HepG2 (cell line): ENCODE results near the gene RGMA. TPM values are rescaled to one million over a fixed set of nuclear protein-coding genes. Genes with fewer than 3 reads are reported as not detected.

ENCODE experiments used
- ATAC-seq: fragments of 200-7000 bp; cut with Tn5 transposase; 3 replicates; pipeline ENCODE4 v1.9.1; 2020; ENCODE audit warnings: mild to moderate bottlenecking, moderate library complexity
- BruUV-seq: library from RNA; stranded (reverse); fragments of 400-500 nt; replicated peaks from 2 replicates; lab custom pipeline; 2021; lab: Mats Ljungman, UMichigan
- CTCF ChIA-PET: fragments of 300-600 bp; formaldehyde crosslinking; extraction: SDS; loops from one replicate; lab custom pipeline; 2021; ENCODE audit warnings: low total read pairs, inconsistent platforms, low intra/inter-chr PET ratio; lab: Yijun Ruan, JAX
- POLR2A ChIA-PET: fragments of 350-600 bp; sonication (Branson Sonifier 250); formaldehyde crosslinking; loops from one replicate; lab custom pipeline; 2020; ENCODE audit warnings: antibody characterized with exemption, inconsistent platforms; lab: Yijun Ruan, JAX
- DNase-seq: peaks from one replicate; pipeline ENCODE4 v3.0.0-alpha.2; 2015; ENCODE audit warnings: low spot score
- FAIRE-seq: peaks from 3 replicates; lab custom pipeline; 2011; peaks lifted over from hg19 to GRCh38; lab: Jason Lieb, UNC
- H2AFZ ChIP-seq: one replicate; pipeline ENCODE4 v1.6.1; 2011; ENCODE audit warnings: low read length, inconsistent platforms
- H3K27ac ChIP-seq: fragments of 300-600 bp; 3 replicates; pipeline ENCODE4 v1.8.0; 2011; ENCODE audit warnings: mixed run types, mild to moderate bottlenecking, mixed read lengths, low read length, inconsistent platforms; ENCODE audit not compliant: insufficient read depth; ENCODE audit errors: extremely low read length
- H3K27me3 ChIP-seq, 2 experiments: fragments of 200-600 bp in 1 of 2; 2 replicates in 1 of 2; 3 replicates in 1 of 2; pipeline versions ENCODE4 v1.6.0 to v1.8.0; 2011; ENCODE audit warnings: low read length in 2 of 2, mild to moderate bottlenecking in 2 of 2, moderate library complexity in 2 of 2, inconsistent platforms in 1 of 2; ENCODE audit not compliant: insufficient read depth in 2 of 2, control insufficient read depth in 1 of 2
- H3K36me3 ChIP-seq, 2 experiments: fragments of 200-600 bp in 1 of 2; replicated peaks in 1 of 2; 2 replicates in 1 of 2; 3 replicates in 1 of 2; pipeline versions ENCODE4 v1.5.1 to v1.8.0; 2011; ENCODE audit warnings: low read length in 2 of 2, inconsistent platforms in 1 of 2; ENCODE audit not compliant: insufficient read depth in 2 of 2, control insufficient read depth in 1 of 2
- H3K4me1 ChIP-seq: 2 replicates; pipeline ENCODE4 v1.5.1; 2012; ENCODE audit warnings: low read length, inconsistent platforms; ENCODE audit not compliant: insufficient read depth
- H3K4me2 ChIP-seq: 2 replicates; pipeline ENCODE4 v1.6.0; 2011; ENCODE audit warnings: low read depth, low read length, inconsistent platforms
- H3K4me3 ChIP-seq, 3 experiments: fragments of 200-600 bp in 1 of 3; sonication (generic), shearing (Covaris generic) in 1 of 3; replicated peaks in 1 of 3; 2 replicates each; pipeline ENCODE4 v1.5.1; 2011 to 2016; ENCODE audit warnings: low read length in 3 of 3, inconsistent platforms in 2 of 3, low read depth in 2 of 3, mild to moderate bottlenecking in 2 of 3, control low read depth in 1 of 3, mixed read lengths in 1 of 3; ENCODE audit not compliant: insufficient read depth in 1 of 3
- H3K79me2 ChIP-seq: one replicate; pipeline ENCODE4 v1.6.1; 2011; ENCODE audit warnings: low read length, inconsistent platforms; ENCODE audit not compliant: insufficient read depth
- H3K9ac ChIP-seq: 2 replicates; pipeline ENCODE4 v1.6.0; 2011; ENCODE audit warnings: mild to moderate bottlenecking, low read depth, low read length, inconsistent platforms; ENCODE audit not compliant: insufficient read depth
- H3K9me3 ChIP-seq: 2 replicates; pipeline ENCODE4 v1.5.1; 2012; ENCODE audit warnings: mild to moderate bottlenecking, low read length
- H4K20me1 ChIP-seq: 2 replicates; pipeline ENCODE4 v1.6.0; 2011; ENCODE audit warnings: inconsistent platforms, mild to moderate bottlenecking, low read length, moderate library complexity; ENCODE audit not compliant: insufficient read depth
- ESRRA ChIP-seq: sonication (generic); formaldehyde crosslinking; IDR thresholded peaks from 2 replicates; pipeline ENCODE4 v1.5.1; 2020; ENCODE audit warnings: mild to moderate bottlenecking, low read depth, missing genetic modification reagents
- KDM1A ChIP-seq: IDR thresholded peaks from 2 replicates; pipeline ENCODE4 v1.6.1; 2016; ENCODE audit warnings: missing compliant biosample characterization
- REPIN1 ChIP-seq: sonication (generic); formaldehyde crosslinking; IDR thresholded peaks from 2 replicates; pipeline ENCODE4 v1.8.0; 2022; ENCODE audit warnings: missing genetic modification reagents, low read depth, mild to moderate bottlenecking, borderline replicate concordance
- TBP ChIP-seq: sonication (generic); formaldehyde crosslinking; IDR thresholded peaks from 2 replicates; pipeline ENCODE4 v1.5.0; 2020; ENCODE audit warnings: missing genetic modification reagents
- ZNF263 ChIP-seq: sonication (generic); formaldehyde crosslinking; IDR thresholded peaks from 2 replicates; pipeline ENCODE4 v1.4.0; 2020; ENCODE audit warnings: missing genetic modification reagents
- WGBS: methylation state at CpG from one replicate; pipeline ENCODE4 v1.1.6; 2017; ENCODE audit warnings: low lambda C conversion rate; 5-methylcytosine and 5-hydroxymethylcytosine counted together
- in situ Hi-C: cut with HindIII; loops from 2 replicates; pipeline ENCODE4 v1.10.0; 2017; ENCODE audit warnings: low pct_unique_long_range_greater_than_20kb; ENCODE audit not compliant: extremely low pct_ligation_motif_present
- intact Hi-C: fragments of 100-400 bp; cut with micrococcal nuclease; formaldehyde crosslinking; loops from one replicate; pipeline ENCODE4 v1.10.0; 2022; ENCODE audit not compliant: unreplicated experiment
- polyA plus RNA-seq, 8 experiments: library from polyadenylated mRNA; depleted of rRNA in 3 of 8; stranded (reverse) in 7 of 8; unstranded in 1 of 8; fragments of >200 nt; fragmentation: Illumina TruSeq in 4 of 8; extraction: Trizol in 4 of 8; gene quantifications; 2 replicates each; pipeline versions ENCODE4 v1.2.1 to v1.2.3, GENCODE V29; 2011 to 2016; ENCODE audit warnings: low read depth in 4 of 8, missing spikeins in 1 of 8, mixed read lengths in 1 of 8; ENCODE audit not compliant: insufficient read depth in 1 of 8
- total RNA-seq, 5 experiments: library from RNA; depleted of rRNA; stranded (reverse); fragments of >200 nt; fragmentation: Illumina TruSeq; extraction: Trizol; gene quantifications; 2 replicates each; pipeline ENCODE4 v1.2.3, GENCODE V29; 2016; ENCODE audit warnings: low read depth in 1 of 5
- TF ChIP-seq, protein P1 (sequence below): sonication (generic); formaldehyde crosslinking; IDR thresholded peaks from 2 replicates; pipeline ENCODE4 v1.4.0; 2020; ENCODE audit warnings: mild to moderate bottlenecking, missing genetic modification reagents

RGMA gene
- total and polyA plus RNA-seq, 2 of the 13 experiments (the other 11 are each of a cell fraction or from before 2014, with no cell fraction given), result not detected

DNA sequence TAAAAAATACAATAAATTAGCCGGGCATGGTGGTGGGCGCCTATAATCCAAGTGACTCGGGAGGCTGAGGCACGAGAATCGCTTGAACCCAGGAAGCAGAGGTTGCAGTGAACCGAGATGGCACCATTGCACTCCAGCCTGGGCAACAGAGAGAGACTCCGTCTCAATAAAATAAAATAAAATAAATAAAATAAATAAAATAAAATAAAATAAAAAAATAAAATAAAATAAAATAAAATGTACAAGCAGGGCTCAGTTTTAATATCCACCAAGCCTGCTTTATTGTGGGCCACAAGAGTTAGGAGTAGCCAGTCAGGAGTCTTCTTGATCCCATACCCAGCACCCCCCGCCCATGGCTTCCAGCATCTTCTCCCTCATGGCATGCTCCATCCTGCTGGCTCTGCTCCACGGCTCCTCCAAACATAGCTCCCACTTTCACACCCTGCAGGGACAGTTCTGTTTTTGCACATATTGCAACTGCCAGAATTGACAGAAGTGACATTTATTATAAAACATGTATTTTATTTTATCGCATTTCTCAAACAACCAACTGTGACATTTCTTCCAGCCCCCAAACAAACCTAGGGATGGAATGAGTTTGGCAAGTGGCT is 42.6 kb upstream of the RGMA start:
- H3K36me3 ChIP-seq, result no peaks in the 10 kb centered on the region
- H3K9ac ChIP-seq, result no peak overlapping the region
- FAIRE-seq, result no peak
- no peaks in the 10 kb centered on the region for H4K20me1 ChIP-seq
- in situ Hi-C loops (no loop called here), intact Hi-C loops (no loop called here)
- ChIA-PET CTCF (no interaction called here), POLR2A (no interaction called here)
- H3K27me3 ChIP-seq, result peaks cover 0 to 25% of the 10 kb centered on the region in 2 experiments; a peak in 2 of 5 replicates
- no peaks in the 10 kb centered on the region for H3K9me3 ChIP-seq
- BruUV-seq, result no TSS peak
- H3K27ac ChIP-seq, result no peak overlapping the region
- H3K4me1 ChIP-seq, result no peaks in the 10 kb centered on the region
- H3K4me3 ChIP-seq, result no peak overlapping the region
- H2AFZ ChIP-seq, result no peak overlapping the region
- no peak overlapping the region for H3K4me2 ChIP-seq
- 28% methylated on average over 10 of the region's 10 CpGs for WGBS
- no peaks in the 10 kb centered on the region for H3K79me2 ChIP-seq
- DNase-seq, result no peak
- TF ChIP-seq ZNF263 (CRISPR knock-in tag) (no peak), ESRRA (CRISPR knock-in tag) (no peak), REPIN1 (CRISPR knock-in tag) (no peak), KDM1A (no peak), TBP (no peak)
- TF ChIP-seq, protein P1, sequence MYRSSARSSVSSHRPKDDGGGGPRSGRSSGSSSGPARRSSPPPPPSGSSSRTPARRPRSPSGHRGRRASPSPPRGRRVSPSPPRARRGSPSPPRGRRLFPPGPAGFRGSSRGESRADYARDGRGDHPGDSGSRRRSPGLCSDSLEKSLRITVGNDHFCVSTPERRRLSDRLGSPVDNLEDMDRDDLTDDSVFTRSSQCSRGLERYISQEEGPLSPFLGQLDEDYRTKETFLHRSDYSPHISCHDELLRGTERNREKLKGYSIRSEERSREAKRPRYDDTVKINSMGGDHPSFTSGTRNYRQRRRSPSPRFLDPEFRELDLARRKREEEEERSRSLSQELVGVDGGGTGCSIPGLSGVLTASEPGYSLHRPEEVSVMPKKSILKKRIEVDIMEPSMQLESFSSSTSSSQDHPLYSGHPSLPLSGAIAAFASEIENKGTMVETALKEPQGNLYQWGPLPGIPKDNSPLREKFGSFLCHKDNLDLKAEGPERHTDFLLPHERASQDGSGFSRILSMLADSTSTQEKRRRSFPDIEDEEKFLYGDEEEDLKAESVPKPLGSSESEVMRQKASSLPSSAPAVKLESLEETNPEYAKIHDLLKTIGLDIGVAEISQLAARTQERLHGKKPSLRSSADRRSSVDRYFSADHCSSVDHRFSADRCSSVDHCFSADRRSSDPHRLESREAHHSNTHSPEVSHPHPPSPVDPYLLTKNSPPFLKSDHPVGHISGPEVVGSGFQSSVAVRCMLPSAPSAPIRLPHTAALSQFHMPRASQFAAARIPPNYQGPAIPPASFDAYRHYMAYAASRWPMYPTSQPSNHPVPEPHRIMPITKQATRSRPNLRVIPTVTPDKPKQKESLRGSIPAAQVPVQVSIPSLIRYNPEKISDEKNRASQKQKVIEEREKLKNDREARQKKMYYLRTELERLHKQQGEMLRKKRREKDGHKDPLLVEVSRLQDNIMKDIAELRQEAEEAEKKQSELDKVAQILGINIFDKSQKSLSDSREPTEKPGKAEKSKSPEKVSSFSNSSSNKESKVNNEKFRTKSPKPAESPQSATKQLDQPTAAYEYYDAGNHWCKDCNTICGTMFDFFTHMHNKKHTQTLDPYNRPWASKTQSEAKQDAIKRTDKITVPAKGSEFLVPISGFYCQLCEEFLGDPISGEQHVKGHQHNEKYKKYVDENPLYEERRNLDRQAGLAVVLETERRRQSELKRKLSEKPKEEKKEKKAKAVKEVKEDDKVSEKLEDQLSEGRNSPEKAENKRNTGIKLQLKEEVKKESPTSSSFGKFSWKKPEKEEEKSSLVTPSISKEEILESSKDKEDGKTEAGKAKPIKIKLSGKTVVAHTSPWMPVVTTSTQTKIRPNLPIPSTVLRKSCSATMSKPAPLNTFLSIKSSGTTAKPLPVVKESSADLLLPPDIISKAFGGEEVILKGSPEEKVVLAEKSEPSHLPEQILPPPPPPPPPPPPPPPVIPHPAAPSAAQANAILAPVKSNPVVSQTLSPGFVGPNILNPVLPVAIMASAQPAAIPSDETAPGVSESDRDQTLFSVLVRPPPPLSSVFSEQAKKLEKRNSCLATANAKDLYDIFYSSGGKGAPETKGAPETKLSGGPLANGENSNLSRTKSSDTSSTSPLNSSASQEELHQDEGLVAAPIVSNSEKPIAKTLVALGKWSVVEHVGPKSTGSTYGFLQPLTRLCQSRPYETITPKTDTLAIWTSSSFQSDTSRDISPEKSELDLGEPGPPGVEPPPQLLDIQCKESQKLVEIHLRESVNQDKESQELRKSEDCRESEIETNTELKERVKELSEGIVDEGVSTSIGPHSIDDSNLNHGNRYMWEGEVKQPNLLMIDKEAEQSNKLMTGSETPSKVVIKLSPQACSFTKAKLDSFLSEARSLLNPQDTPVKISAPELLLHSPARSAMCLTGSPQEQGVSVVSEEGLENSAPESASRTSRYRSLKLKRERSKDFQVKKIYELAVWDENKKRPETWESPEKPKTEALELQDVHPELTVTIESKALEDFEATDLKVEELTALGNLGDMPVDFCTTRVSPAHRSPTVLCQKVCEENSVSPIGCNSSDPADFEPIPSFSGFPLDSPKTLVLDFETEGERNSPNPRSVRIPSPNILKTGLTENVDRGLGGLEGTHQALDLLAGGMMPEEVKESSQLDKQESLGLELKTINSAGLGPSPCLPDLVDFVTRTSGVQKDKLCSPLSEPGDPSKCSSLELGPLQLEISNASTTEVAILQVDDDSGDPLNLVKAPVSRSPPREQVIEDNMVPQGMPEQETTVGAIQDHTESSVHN (CRISPR knock-in tag), result no peak
- no peak for ATAC-seq
